HCT116 (cell line): ENCODE data around the gene NCAPD2. TPM values are rescaled to one million over a fixed set of nuclear protein-coding genes. Genes with fewer than 3 reads are reported as not detected.

ENCODE experiments used
- ATAC-seq: fragments of 200-7000 bp; cut with Tn5 transposase; 2 replicates; pipeline ENCODE4 v1.9.1; 2020; ENCODE audit warnings: mild to moderate bottlenecking, moderate library complexity
- BruUV-seq: library from RNA; stranded (reverse); fragments of 400-500 nt; replicated peaks from 2 replicates; lab custom pipeline; 2021; lab: Mats Ljungman, UMichigan
- CTCF ChIA-PET: fragments of 300-600 bp; sonication (Branson Sonifier 250); formaldehyde crosslinking; loops from one replicate; lab custom pipeline; 2021; ENCODE audit warnings: antibody characterized with exemption; lab: Charles Lee
- POLR2A ChIA-PET: fragments of 300-600, 350-600 bp; sonication (Branson Sonifier 250); formaldehyde crosslinking; loops from one replicate; lab custom pipeline; 2021; ENCODE audit warnings: antibody characterized with exemption; lab: Charles Lee
- RAD21 ChIA-PET, 2 experiments: fragments of 300-600 bp; sonication (Branson Sonifier 250); formaldehyde crosslinking; loops; one replicate each; lab custom pipeline; 2023; ENCODE audit warnings: low total read pairs in 2 of 2; ENCODE audit not compliant: uncharacterized antibody in 2 of 2, unreplicated experiment in 2 of 2, low non-redundant PET in 1 of 2; lab: Charles Lee
- DNase-seq: peaks from one replicate; pipeline ENCODE4 v3.0.0-alpha.2; 2010; ENCODE audit warnings: low read depth, low spot score
- H2AFZ ChIP-seq: fragments of 200-600 bp; shearing (Covaris generic), sonication (generic); 2 replicates; pipeline ENCODE4 v1.6.1; 2017; ENCODE audit warnings: low read depth, mixed run types, mixed read lengths, antibody characterized with exemption, low read length; ENCODE audit not compliant: poor library complexity, severe bottlenecking
- H3K27ac ChIP-seq: 2 replicates; pipeline ENCODE4 v1.5.1; 2012; ENCODE audit warnings: low read depth, low read length
- H3K27me3 ChIP-seq: fragments of 200-600 bp; sonication (generic); 2 replicates; pipeline ENCODE4 v1.6.1; 2016; ENCODE audit warnings: mixed run types, low read length, mixed read lengths; ENCODE audit not compliant: insufficient read depth
- H3K36me3 ChIP-seq, 2 experiments: fragments of 200-500 bp in 1 of 2; fragments of 200-600 bp in 1 of 2; sonication (Bioruptor generic) in 1 of 2; sonication (generic) in 1 of 2; 2 replicates each; pipeline versions ENCODE4 v1.5.1 to v1.6.1; 2014 to 2016; ENCODE audit warnings: low read length in 2 of 2, inconsistent platforms in 1 of 2, mixed read lengths in 1 of 2, mixed run types in 1 of 2; ENCODE audit not compliant: insufficient read depth in 2 of 2, control insufficient read depth in 1 of 2
- H3K4me1 ChIP-seq, 2 experiments: fragments of 200-600 bp in 1 of 2; sonication (generic) in 1 of 2; 2 replicates each; pipeline versions ENCODE4 v1.5.1 to v1.6.1; 2012 to 2017; ENCODE audit warnings: low read length in 2 of 2, inconsistent platforms in 1 of 2, mild to moderate bottlenecking in 1 of 2, mixed read lengths in 1 of 2, mixed run types in 1 of 2, moderate library complexity in 1 of 2; ENCODE audit not compliant: insufficient read depth in 2 of 2, control insufficient read depth in 1 of 2
- H3K4me2 ChIP-seq: fragments of 200-600 bp; sonication (generic); 2 replicates; pipeline ENCODE4 v1.6.1; 2017; ENCODE audit warnings: mixed run types, low read length, mixed read lengths
- H3K4me3 ChIP-seq, 2 experiments: fragments of 200-600 bp in 1 of 2; sonication (generic) in 1 of 2; replicated peaks in 1 of 2; 2 replicates each; pipeline ENCODE4 v1.5.1; 2011 to 2016; ENCODE audit warnings: low read length in 2 of 2, control low read depth in 1 of 2, low read depth in 1 of 2, mild to moderate bottlenecking in 1 of 2, mixed read lengths in 1 of 2, mixed run types in 1 of 2
- H3K79me2 ChIP-seq: fragments of 200-600 bp; sonication (generic); 2 replicates; pipeline ENCODE4 v1.6.1; 2017; ENCODE audit warnings: mild to moderate bottlenecking, mixed run types, low read length, moderate library complexity, mixed read lengths; ENCODE audit not compliant: insufficient read depth
- H3K9ac ChIP-seq: fragments of 200-600 bp; sonication (generic); 2 replicates; pipeline ENCODE4 v1.6.1; 2016; ENCODE audit warnings: low read length, mixed read lengths
- H3K9me2 ChIP-seq: fragments of 200-600 bp; sonication (generic), shearing (Covaris generic); 2 replicates; pipeline ENCODE4 v1.6.1; 2017; ENCODE audit warnings: mixed run types, mild to moderate bottlenecking, moderate library complexity; ENCODE audit not compliant: insufficient read depth
- H3K9me3 ChIP-seq, 2 experiments: fragments of 200-500 bp in 1 of 2; fragments of 200-600 bp in 1 of 2; sonication (Bioruptor generic) in 1 of 2; sonication (generic) in 1 of 2; 2 replicates each; pipeline ENCODE4 v1.6.1; 2014 to 2017; ENCODE audit warnings: low read length in 2 of 2, mixed read lengths in 2 of 2, inconsistent platforms in 1 of 2, low read depth in 1 of 2, mild to moderate bottlenecking in 1 of 2, mixed run types in 1 of 2, moderate library complexity in 1 of 2; ENCODE audit not compliant: control insufficient read depth in 1 of 2, insufficient read depth in 1 of 2
- H4K20me1 ChIP-seq: fragments of 200-600 bp; sonication (generic), shearing (Covaris generic); 2 replicates; pipeline ENCODE4 v1.6.1; 2017; ENCODE audit warnings: mixed run types, mild to moderate bottlenecking, moderate library complexity; ENCODE audit not compliant: insufficient read depth
- CEBPB ChIP-seq: IDR thresholded peaks from 2 replicates; pipeline ENCODE4 v1.6.1; 2012; ENCODE audit warnings: low read depth
- ELF1 ChIP-seq: IDR thresholded peaks from 2 replicates; pipeline ENCODE4 v1.6.1; 2012; ENCODE audit warnings: low read depth, borderline replicate concordance
- EZH2 ChIP-seq: fragments of 200-600 bp; sonication (generic); IDR thresholded peaks from 2 replicates; pipeline ENCODE4 v1.6.1; 2017; ENCODE audit warnings: antibody characterized with exemption, mixed run types
- EZH2phosphoT487 ChIP-seq: fragments of 200-600 bp; IDR thresholded peaks from 2 replicates; pipeline ENCODE4 v1.6.1; 2018; ENCODE audit warnings: antibody characterized with exemption, borderline replicate concordance
- FOSL1 ChIP-seq: IDR thresholded peaks from 2 replicates; pipeline ENCODE4 v1.6.1; 2012; ENCODE audit warnings: low read depth
- POLR2A ChIP-seq: IDR thresholded peaks from 2 replicates; pipeline ENCODE4 v1.7.0; 2011; ENCODE audit warnings: borderline replicate concordance; ENCODE audit not compliant: insufficient read depth, insufficient read length; ENCODE audit errors: extremely low read depth
- RAD21 ChIP-seq: IDR thresholded peaks from 2 replicates; pipeline ENCODE4 v1.6.1; 2012; ENCODE audit warnings: low read depth, mild to moderate bottlenecking
- SIN3A ChIP-seq: IDR thresholded peaks from 2 replicates; pipeline ENCODE4 v1.6.1; 2012; ENCODE audit warnings: low read depth
- ZFX ChIP-seq: fragments of 450-650 bp; IDR thresholded peaks from 2 replicates; pipeline ENCODE4 v1.6.1; 2017
- ZNF274 ChIP-seq: fragments of 200-500 bp; sonication (Bioruptor generic); IDR thresholded peaks from 2 replicates; pipeline ENCODE4 v1.6.1; 2014; ENCODE audit warnings: mild to moderate bottlenecking, low read depth, low read length, inconsistent platforms
- intact Hi-C: fragments of 100-400 bp; cut with micrococcal nuclease; formaldehyde crosslinking; loops from 2 replicates; pipeline ENCODE4 v1.10.0; 2022
- total RNA-seq: library from RNA; stranded (reverse); gene quantifications from one replicate; pipeline ENCODE4 v1.2.1, GENCODE V29; 2021; ENCODE audit not compliant: unreplicated experiment
- TF ChIP-seq, protein P1 (sequence below): IDR thresholded peaks from 2 replicates; pipeline ENCODE4 v1.6.1; 2012
- TF ChIP-seq, protein P2 (sequence below): IDR thresholded peaks from 2 replicates; pipeline ENCODE4 v1.6.1; 2012
- TF ChIP-seq, protein P3 (sequence below), 3 experiments: fragments of 200-600 bp in 1 of 3; sonication (generic) in 1 of 3; IDR thresholded peaks in 2 of 3; conservative IDR thresholded peaks in 1 of 3; 2 replicates each; pipeline ENCODE4 v1.5.1; 2012 to 2017; ENCODE audit warnings: low read depth in 2 of 3, low read length in 2 of 3, antibody characterized with exemption in 1 of 3, borderline replicate concordance in 1 of 3, control low read depth in 1 of 3, mild to moderate bottlenecking in 1 of 3, mixed read lengths in 1 of 3, mixed run types in 1 of 3, moderate library complexity in 1 of 3; ENCODE audit not compliant: insufficient read depth in 1 of 3
- TF ChIP-seq, protein P4 (sequence below): IDR thresholded peaks from 2 replicates; pipeline ENCODE4 v1.6.1; 2012; ENCODE audit warnings: low read depth

Gene NCAPD2
- total RNA-seq, 1 experiment from 2014 or later, result 177 TPM

DNA sequence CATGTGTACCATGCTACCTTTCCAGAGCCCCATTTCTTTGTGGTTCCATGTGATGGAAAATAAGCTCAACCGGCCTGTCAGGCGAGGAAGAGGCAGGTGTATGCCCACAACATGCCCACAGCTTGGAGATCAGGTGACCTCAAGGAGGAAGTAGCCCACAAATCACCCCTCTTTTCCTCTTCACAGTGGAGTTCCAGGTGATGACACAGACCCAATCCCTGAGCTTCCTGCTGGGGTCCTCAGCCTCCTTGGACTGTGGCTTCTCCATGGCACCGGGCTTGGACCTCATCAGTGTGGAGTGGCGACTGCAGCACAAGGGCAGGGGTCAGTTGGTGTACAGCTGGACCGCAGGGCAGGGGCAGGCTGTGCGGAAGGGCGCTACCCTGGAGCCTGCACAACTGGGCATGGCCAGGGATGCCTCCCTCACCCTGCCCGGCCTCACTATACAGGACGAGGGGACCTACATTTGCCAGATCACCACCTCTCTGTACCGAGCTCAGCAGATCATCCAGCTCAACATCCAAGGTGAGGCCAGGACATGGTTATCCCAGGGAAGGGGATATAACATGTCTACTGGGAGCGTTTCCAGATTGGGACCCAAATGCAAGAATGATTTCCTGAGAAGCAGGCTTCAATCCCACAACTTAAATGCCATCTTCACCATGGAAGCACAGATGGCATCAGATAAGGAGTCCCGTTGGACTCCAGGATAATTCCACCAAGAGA, 36.5 kb upstream of the NCAPD2 start:
- no peak for DNase-seq
- H3K27me3 ChIP-seq, result no peaks in the 10 kb centered on the region
- no peaks in the 10 kb centered on the region for H3K9me3 ChIP-seq
- ChIA-PET POLR2A (interaction anchor here (2.3 kb wide), 1 partner anchor 13 kb away, joined by 8 read pairs; the partner anchor contains the start of gene VAMP1), RAD21 (no interaction called here), CTCF (no interaction called here)
- intact Hi-C loops, result no loop called here
- no TSS peak for BruUV-seq
- ATAC-seq, result no peak
- H3K4me1 ChIP-seq, result peaks cover 0 to 6% of the 10 kb centered on the region in 2 experiments; a peak in 1 of 4 replicates
- no peak overlapping the region for H3K9ac ChIP-seq
- H3K9me2 ChIP-seq, result no peaks in the 10 kb centered on the region
- H3K79me2 ChIP-seq, result no peaks in the 10 kb centered on the region
- no peak overlapping the region for H3K27ac ChIP-seq
- no peaks in the 10 kb centered on the region for H4K20me1 ChIP-seq
- no peak overlapping the region for H2AFZ ChIP-seq
- peaks cover 0 to 7% of the 10 kb centered on the region in 2 experiments; a peak in 2 of 4 replicates for H3K36me3 ChIP-seq
- no peak for TF ChIP-seq SIN3A
- no peak for TF ChIP-seq FOSL1
- TF ChIP-seq, protein P1, sequence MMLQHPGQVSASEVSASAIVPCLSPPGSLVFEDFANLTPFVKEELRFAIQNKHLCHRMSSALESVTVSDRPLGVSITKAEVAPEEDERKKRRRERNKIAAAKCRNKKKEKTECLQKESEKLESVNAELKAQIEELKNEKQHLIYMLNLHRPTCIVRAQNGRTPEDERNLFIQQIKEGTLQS, result no peak
- TF ChIP-seq, protein P2, sequence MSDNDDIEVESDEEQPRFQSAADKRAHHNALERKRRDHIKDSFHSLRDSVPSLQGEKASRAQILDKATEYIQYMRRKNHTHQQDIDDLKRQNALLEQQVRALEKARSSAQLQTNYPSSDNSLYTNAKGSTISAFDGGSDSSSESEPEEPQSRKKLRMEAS, result no peak
- no peak for TF ChIP-seq ZNF274
- TF ChIP-seq, protein P3, sequence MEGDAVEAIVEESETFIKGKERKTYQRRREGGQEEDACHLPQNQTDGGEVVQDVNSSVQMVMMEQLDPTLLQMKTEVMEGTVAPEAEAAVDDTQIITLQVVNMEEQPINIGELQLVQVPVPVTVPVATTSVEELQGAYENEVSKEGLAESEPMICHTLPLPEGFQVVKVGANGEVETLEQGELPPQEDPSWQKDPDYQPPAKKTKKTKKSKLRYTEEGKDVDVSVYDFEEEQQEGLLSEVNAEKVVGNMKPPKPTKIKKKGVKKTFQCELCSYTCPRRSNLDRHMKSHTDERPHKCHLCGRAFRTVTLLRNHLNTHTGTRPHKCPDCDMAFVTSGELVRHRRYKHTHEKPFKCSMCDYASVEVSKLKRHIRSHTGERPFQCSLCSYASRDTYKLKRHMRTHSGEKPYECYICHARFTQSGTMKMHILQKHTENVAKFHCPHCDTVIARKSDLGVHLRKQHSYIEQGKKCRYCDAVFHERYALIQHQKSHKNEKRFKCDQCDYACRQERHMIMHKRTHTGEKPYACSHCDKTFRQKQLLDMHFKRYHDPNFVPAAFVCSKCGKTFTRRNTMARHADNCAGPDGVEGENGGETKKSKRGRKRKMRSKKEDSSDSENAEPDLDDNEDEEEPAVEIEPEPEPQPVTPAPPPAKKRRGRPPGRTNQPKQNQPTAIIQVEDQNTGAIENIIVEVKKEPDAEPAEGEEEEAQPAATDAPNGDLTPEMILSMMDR (IDR thresholded peaks at IDR 0.05 in 2 of 3, conservative IDR thresholded peaks at IDR 0.05 in 1 of 3; ENCODE audit: borderline replicate concordance in 1 of 3, insufficient read depth in 1 of 3, low read depth in 2 of 3, low read length in 2 of 3), result no peak
- TF ChIP-seq ELF1, result no peak
- TF ChIP-seq ZFX, result no peak
- TF ChIP-seq CEBPB, result no peak
- TF ChIP-seq, protein P4, sequence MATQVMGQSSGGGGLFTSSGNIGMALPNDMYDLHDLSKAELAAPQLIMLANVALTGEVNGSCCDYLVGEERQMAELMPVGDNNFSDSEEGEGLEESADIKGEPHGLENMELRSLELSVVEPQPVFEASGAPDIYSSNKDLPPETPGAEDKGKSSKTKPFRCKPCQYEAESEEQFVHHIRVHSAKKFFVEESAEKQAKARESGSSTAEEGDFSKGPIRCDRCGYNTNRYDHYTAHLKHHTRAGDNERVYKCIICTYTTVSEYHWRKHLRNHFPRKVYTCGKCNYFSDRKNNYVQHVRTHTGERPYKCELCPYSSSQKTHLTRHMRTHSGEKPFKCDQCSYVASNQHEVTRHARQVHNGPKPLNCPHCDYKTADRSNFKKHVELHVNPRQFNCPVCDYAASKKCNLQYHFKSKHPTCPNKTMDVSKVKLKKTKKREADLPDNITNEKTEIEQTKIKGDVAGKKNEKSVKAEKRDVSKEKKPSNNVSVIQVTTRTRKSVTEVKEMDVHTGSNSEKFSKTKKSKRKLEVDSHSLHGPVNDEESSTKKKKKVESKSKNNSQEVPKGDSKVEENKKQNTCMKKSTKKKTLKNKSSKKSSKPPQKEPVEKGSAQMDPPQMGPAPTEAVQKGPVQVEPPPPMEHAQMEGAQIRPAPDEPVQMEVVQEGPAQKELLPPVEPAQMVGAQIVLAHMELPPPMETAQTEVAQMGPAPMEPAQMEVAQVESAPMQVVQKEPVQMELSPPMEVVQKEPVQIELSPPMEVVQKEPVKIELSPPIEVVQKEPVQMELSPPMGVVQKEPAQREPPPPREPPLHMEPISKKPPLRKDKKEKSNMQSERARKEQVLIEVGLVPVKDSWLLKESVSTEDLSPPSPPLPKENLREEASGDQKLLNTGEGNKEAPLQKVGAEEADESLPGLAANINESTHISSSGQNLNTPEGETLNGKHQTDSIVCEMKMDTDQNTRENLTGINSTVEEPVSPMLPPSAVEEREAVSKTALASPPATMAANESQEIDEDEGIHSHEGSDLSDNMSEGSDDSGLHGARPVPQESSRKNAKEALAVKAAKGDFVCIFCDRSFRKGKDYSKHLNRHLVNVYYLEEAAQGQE, result no peak
- no peak for TF ChIP-seq EZH2phosphoT487
- TF ChIP-seq RAD21, result no peak
- no peak for TF ChIP-seq EZH2
- no peak for TF ChIP-seq POLR2A
- H3K4me2 ChIP-seq, result no peak overlapping the region
- H3K4me3 ChIP-seq, result no peak overlapping the region
